ENCODE results near the gene GALNT10. TPM values are rescaled to one million over a fixed set of nuclear protein-coding genes. Genes with fewer than 3 reads are reported as not detected.

Gene GALNT10
- total RNA-seq, 2 experiments from 2014 or later, result 12.9 to 15.2 TPM

DNA sequence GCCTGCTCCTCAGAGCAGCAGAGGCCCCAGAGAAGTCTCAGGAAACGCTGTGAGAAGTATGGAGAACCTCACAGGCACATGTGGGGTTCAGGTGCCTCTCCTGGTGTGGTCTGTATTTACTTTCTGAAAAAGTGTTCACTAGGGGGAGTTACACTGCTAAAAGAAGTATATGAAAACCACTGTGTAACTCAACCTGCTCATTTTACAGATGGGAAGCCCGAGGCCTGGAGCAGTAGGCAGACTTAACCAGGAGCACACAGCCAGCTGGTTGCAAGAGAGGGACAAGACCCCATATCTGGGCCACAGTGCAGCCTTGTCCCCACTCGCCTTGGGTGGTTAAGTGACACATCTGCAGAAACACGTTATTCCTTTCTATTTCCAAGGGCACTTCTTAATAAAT is 142.5 kb downstream of the GALNT10 start:
- Mint-ChIP-seq H3K27ac (no peak overlapping the region), H3K4me1 (ENCODE audit: low read depth) (no peaks in the 10 kb centered on the region), H3K9me3 (no peaks in the 10 kb centered on the region), H3K4me3 (no peak overlapping the region), H3K36me3 (ENCODE audit: low read depth) (peaks cover 5% of the 10 kb centered on the region), H3K27me3 (no peaks in the 10 kb centered on the region)
- no peak for TF ChIP-seq CTCF (IDR thresholded peaks at IDR 0.05)
- CTCF ChIA-PET, result no interaction called here
- no peak for ATAC-seq
- intact Hi-C loops (cut with micrococcal nuclease), result no loop called here
- POLR2A ChIA-PET, result no interaction called here
- no peak for DNase-seq

DNA sequence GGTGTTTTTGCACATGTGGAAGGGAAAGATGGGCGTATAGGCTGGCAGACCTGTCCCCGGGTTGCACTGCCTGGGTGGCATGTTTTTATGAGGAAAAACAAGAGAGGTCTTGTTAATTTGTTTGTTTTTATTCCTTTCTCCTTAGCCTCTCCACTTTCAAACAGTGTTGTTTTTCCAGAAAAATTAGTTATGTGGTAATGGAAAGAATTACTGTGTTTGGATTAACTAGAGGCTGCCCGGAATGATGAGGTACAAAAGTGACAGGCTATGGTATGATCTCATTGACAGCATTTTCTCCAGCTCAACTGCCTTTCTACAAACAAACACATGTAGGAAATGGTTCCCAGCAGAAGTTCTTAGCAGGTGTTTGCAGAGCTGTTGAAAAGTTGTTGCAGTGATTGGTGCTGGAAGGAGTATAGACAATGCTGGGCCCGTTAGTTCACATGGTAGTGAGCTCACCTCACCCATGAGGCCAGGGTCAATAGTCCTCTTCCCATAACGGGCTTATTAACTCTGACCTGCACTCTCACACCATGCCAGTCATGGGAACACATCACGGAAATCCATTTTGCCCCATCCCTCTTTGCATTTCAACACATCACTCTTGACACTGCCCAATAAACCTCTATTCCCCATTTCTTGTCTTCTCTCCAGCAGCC is 144.0 kb downstream of the GALNT10 start:
- Mint-ChIP-seq H3K27ac (no peak overlapping the region), H3K4me1 (ENCODE audit: low read depth) (no peaks in the 10 kb centered on the region), H3K4me3 (no peak overlapping the region), H3K9me3 (no peaks in the 10 kb centered on the region), H3K27me3 (no peaks in the 10 kb centered on the region), H3K36me3 (ENCODE audit: low read depth) (peaks cover 5% of the 10 kb centered on the region)
- TF ChIP-seq CTCF (IDR thresholded peaks at IDR 0.05), result no peak
- DNase-seq, result no peak
- no peak for ATAC-seq
- POLR2A ChIA-PET, result no interaction called here
- CTCF ChIA-PET, result no interaction called here
- intact Hi-C loops (cut with micrococcal nuclease), result no loop called here

DNA sequence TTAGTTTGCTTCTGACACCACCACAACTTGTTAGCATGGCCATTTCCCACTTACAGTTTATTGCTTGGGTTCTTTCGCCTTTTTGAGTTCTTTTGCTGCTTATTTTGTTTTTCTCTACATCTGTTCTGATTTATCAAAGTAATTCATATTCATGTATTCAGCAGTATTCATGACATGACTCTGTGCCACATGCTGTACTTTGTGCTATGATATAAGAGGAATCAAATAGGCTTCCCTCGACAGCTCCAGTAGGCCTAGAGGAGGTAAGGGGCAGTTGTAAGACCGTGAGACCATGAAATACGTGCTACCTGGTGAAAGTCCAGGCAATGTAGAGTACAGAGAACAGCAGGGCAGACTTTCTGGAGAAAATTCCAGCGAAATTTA is 144.5 kb downstream of the GALNT10 start:
- Mint-ChIP-seq H3K27ac (no peak overlapping the region), H3K4me3 (no peak overlapping the region), H3K27me3 (no peaks in the 10 kb centered on the region), H3K36me3 (ENCODE audit: low read depth) (peaks cover 4% of the 10 kb centered on the region), H3K9me3 (no peaks in the 10 kb centered on the region), H3K4me1 (ENCODE audit: low read depth) (no peaks in the 10 kb centered on the region)
- DNase-seq (no peak), ATAC-seq (no peak)
- intact Hi-C loops (cut with micrococcal nuclease), result no loop called here
- no peak for TF ChIP-seq CTCF (IDR thresholded peaks at IDR 0.05)
- POLR2A ChIA-PET, result no interaction called here
- CTCF ChIA-PET, result no interaction called here

- ChIA-PET CTCF (no interaction called here), POLR2A (no interaction called here)
- peaks cover 5% of the 10 kb centered on the region for H3K4me1 Mint-ChIP-seq (ENCODE audit: low read depth)
- intact Hi-C loops (cut with micrococcal nuclease), result no loop called here
- no peaks in the 10 kb centered on the region for H3K27me3 Mint-ChIP-seq
- DNase-seq (no peak), ATAC-seq (no peak)
- no peak overlapping the region for H3K4me3 Mint-ChIP-seq
- H3K36me3 Mint-ChIP-seq (ENCODE audit: low read depth), result no peaks in the 10 kb centered on the region
- no peak for TF ChIP-seq CTCF (IDR thresholded peaks at IDR 0.05)
- H3K9me3 Mint-ChIP-seq, result no peaks in the 10 kb centered on the region
- H3K27ac Mint-ChIP-seq, result no peak overlapping the region
Observed at GRCh38 chr5:154341620-154342019, 151.1 kb downstream of the GALNT10 start.

GRCh38 chr5:154342211-154342610 is 151.7 kb downstream of the GALNT10 start:
- ATAC-seq, result no peak
- Mint-ChIP-seq H3K36me3 (ENCODE audit: low read depth) (no peaks in the 10 kb centered on the region), H3K9me3 (no peaks in the 10 kb centered on the region), H3K4me3 (no peak overlapping the region), H3K27ac (no peak overlapping the region), H3K4me1 (ENCODE audit: low read depth) (peaks cover 5% of the 10 kb centered on the region), H3K27me3 (no peaks in the 10 kb centered on the region)
- TF ChIP-seq CTCF (IDR thresholded peaks at IDR 0.05), result no peak
- POLR2A ChIA-PET, result no interaction called here
- CTCF ChIA-PET, result no interaction called here
- intact Hi-C loops (cut with micrococcal nuclease), result no loop called here
- no peak for DNase-seq

Data from activated CD8-positive, alpha-beta T cell treated with anti-CD3 and anti-CD28 coated beads for 36 hours (primary cell).